ENCODE data around the gene CCDC157. TPM values are rescaled to one million over a fixed set of nuclear protein-coding genes. Genes with fewer than 3 reads are reported as not detected.

Gene CCDC157
- total RNA-seq, 1 experiment from 2014 or later: 5.5 TPM

DNA sequence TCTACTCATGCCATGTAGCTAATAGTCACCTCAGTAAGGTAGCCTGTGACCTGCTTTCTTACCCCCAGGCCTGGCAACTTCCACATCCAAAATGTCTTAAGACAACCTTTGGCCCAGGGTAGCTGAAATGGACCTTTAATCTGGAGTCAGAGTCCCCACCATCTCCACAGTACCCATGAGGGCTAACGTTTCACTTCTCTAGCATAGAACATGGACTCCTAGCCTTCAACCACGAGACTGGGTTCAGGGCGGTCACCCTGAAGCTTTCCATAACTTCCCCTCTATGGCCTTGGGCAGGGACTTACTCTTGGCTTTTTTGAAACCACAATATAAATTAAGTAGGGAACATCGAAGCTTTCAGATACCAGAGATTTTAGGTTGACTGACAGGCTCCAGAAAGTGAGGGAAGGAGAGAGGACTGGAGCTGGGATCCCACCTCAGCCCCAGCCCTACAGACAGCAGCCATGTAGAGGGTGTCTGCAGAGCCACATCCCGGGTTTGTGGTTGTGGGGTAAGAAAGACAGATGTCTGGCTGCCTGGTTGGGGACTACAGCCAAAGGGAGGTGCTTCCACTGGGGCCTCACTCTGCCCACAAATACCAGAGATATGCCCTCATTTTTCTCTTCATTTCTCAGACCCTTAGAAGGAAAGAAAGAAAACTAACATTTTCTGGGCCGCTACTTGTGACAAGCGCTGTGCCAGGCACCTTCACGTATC, 32.6 kb upstream of the CCDC157 start:
- CTCF ChIA-PET: interaction anchor here (0.6 kb wide), 1 partner anchor 11 kb away, joined by 3 read pairs; no protein-coding TSS in a partner anchor
- H3K4me3 Mint-ChIP-seq (ENCODE audit: low read depth, unreplicated experiment): peak overlapping the region; percentile 78

GRCh38 chr22:30325065-30325720, 31.6 kb upstream of the CCDC157 start:
- intact Hi-C loops (cut with micrococcal nuclease; ENCODE audit: unreplicated experiment): loop anchor here (10.0 kb wide), 1 partner anchor 50 kb away; no protein-coding TSS in a partner anchor
- Mint-ChIP-seq H3K4me1 (ENCODE audit: low read depth, unreplicated experiment) (peaks cover 38% of the 10 kb centered on the region), H3K27me3 (ENCODE audit: unreplicated experiment) (no peaks in the 10 kb centered on the region), H3K36me3 (ENCODE audit: insufficient read depth, unreplicated experiment) (peaks cover 52% of the 10 kb centered on the region), H3K27ac (ENCODE audit: unreplicated experiment) (peak overlapping the region; percentile 53), H3K9me3 (ENCODE audit: low read depth, unreplicated experiment) (no peaks in the 10 kb centered on the region), H3K4me3 (ENCODE audit: low read depth, unreplicated experiment) (peak overlapping the region; percentile 78)
- CTCF ChIA-PET: interaction anchor here (0.6 to 1.0 kb wide), 3 partner anchors 12 to 463 kb away, joined by 3 to 4 read pairs (median 3); no protein-coding TSS in a partner anchor
- TF ChIP-seq, protein P1, sequence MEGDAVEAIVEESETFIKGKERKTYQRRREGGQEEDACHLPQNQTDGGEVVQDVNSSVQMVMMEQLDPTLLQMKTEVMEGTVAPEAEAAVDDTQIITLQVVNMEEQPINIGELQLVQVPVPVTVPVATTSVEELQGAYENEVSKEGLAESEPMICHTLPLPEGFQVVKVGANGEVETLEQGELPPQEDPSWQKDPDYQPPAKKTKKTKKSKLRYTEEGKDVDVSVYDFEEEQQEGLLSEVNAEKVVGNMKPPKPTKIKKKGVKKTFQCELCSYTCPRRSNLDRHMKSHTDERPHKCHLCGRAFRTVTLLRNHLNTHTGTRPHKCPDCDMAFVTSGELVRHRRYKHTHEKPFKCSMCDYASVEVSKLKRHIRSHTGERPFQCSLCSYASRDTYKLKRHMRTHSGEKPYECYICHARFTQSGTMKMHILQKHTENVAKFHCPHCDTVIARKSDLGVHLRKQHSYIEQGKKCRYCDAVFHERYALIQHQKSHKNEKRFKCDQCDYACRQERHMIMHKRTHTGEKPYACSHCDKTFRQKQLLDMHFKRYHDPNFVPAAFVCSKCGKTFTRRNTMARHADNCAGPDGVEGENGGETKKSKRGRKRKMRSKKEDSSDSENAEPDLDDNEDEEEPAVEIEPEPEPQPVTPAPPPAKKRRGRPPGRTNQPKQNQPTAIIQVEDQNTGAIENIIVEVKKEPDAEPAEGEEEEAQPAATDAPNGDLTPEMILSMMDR (IDR thresholded peaks at IDR 0.05; ENCODE audit: unreplicated experiment): no peak
- peak; percentile 39 for DNase-seq
- BruUV-seq (replicated peaks): no TSS peak

More for the DNA sequence above, 32.6 kb upstream of the CCDC157 start:
- Mint-ChIP-seq H3K36me3 (ENCODE audit: insufficient read depth, unreplicated experiment) (peaks cover 47% of the 10 kb centered on the region), H3K27me3 (ENCODE audit: unreplicated experiment) (no peaks in the 10 kb centered on the region), H3K9me3 (ENCODE audit: low read depth, unreplicated experiment) (no peaks in the 10 kb centered on the region), H3K4me1 (ENCODE audit: low read depth, unreplicated experiment) (peaks cover 45% of the 10 kb centered on the region), H3K27ac (ENCODE audit: unreplicated experiment) (no peak overlapping the region)
- intact Hi-C loops (cut with micrococcal nuclease; ENCODE audit: unreplicated experiment): loop anchor here (10.0 kb wide), 1 partner anchor 49 kb away; no protein-coding TSS in a partner anchor
- no peak for DNase-seq
- BruUV-seq (replicated peaks): no TSS peak
- TF ChIP-seq, protein P1 (IDR thresholded peaks at IDR 0.05; ENCODE audit: unreplicated experiment): no peak

- H3K9me3 Mint-ChIP-seq (ENCODE audit: low read depth, unreplicated experiment): no peaks in the 10 kb centered on the region
- H3K36me3 Mint-ChIP-seq (ENCODE audit: insufficient read depth, unreplicated experiment): peaks cover 58% of the 10 kb centered on the region
- BruUV-seq (replicated peaks): no TSS peak
- H3K27ac Mint-ChIP-seq (ENCODE audit: unreplicated experiment): peak overlapping the region; percentile 53
- TF ChIP-seq, protein P1 (IDR thresholded peaks at IDR 0.05; ENCODE audit: unreplicated experiment): no peak
- DNase-seq: no peak
- CTCF ChIA-PET: interaction anchor here (0.7 to 1.0 kb wide), 2 partner anchors 38 to 464 kb away, joined by 3 to 4 read pairs; no protein-coding TSS in a partner anchor
- intact Hi-C loops (cut with micrococcal nuclease; ENCODE audit: unreplicated experiment): loop anchor here (10.0 kb wide), 1 partner anchor 51 kb away; no protein-coding TSS in a partner anchor
- H3K27me3 Mint-ChIP-seq (ENCODE audit: unreplicated experiment): no peaks in the 10 kb centered on the region
- peaks cover 38% of the 10 kb centered on the region for H3K4me1 Mint-ChIP-seq (ENCODE audit: low read depth, unreplicated experiment)
- H3K4me3 Mint-ChIP-seq (ENCODE audit: low read depth, unreplicated experiment): peak overlapping the region; percentile 78
These were observed 31.0 kb upstream of the CCDC157 start for GRCh38 chr22:30325724-30326254.

GRCh38 chr22:30326255-30326705, 30.5 kb upstream of the CCDC157 start:
- H3K4me1 Mint-ChIP-seq (ENCODE audit: low read depth, unreplicated experiment): peaks cover 38% of the 10 kb centered on the region
- H3K9me3 Mint-ChIP-seq (ENCODE audit: low read depth, unreplicated experiment): no peaks in the 10 kb centered on the region
- TF ChIP-seq, protein P1 (IDR thresholded peaks at IDR 0.05; ENCODE audit: unreplicated experiment): no peak
- H3K4me3 Mint-ChIP-seq (ENCODE audit: low read depth, unreplicated experiment): peak overlapping the region; percentile 78
- no peaks in the 10 kb centered on the region for H3K27me3 Mint-ChIP-seq (ENCODE audit: unreplicated experiment)
- DNase-seq: peak; percentile 28
- BruUV-seq (replicated peaks): no TSS peak
- peaks cover 62% of the 10 kb centered on the region for H3K36me3 Mint-ChIP-seq (ENCODE audit: insufficient read depth, unreplicated experiment)
- peak overlapping the region; percentile 53 for H3K27ac Mint-ChIP-seq (ENCODE audit: unreplicated experiment)
- intact Hi-C loops (cut with micrococcal nuclease; ENCODE audit: unreplicated experiment): loop anchor here (10.0 kb wide), 1 partner anchor 51 kb away; no protein-coding TSS in a partner anchor
- CTCF ChIA-PET: interaction anchor here (0.5 to 2.7 kb wide), 7 partner anchors 9 to 154 kb away, joined by 3 to 65 read pairs (median 4); partner anchors contain the start of genes CASTOR1 and RNF215
